ENCODE data around the gene IPO9. TPM values are rescaled to one million over a fixed set of nuclear protein-coding genes. Genes with fewer than 3 reads are reported as not detected.

Gene IPO9
- total RNA-seq, 1 experiment from 2014 or later, result 80.6 TPM

GRCh38 chr1:201914456-201915235, 85.7 kb downstream of the IPO9 start:
- no peak for ATAC-seq
- no peak for DNase-seq (ENCODE audit: low read depth, low spot score)
- H3K27me3 ChIP-seq (ENCODE audit: insufficient read depth, low read length), result no peaks in the 10 kb centered on the region
- no peaks in the 10 kb centered on the region for H3K36me3 ChIP-seq (ENCODE audit: control insufficient read depth in 1 of 2, insufficient read depth in 2 of 2, low read length in 2 of 2)
- no peak overlapping the region for H3K4me2 ChIP-seq (ENCODE audit: low read length)
- intact Hi-C loops (cut with micrococcal nuclease), result no loop called here
- H3K9me3 ChIP-seq (ENCODE audit: control insufficient read depth in 1 of 2, insufficient read depth in 1 of 2, low read depth in 1 of 2, low read length in 2 of 2), result no peaks in the 10 kb centered on the region
- no peak for TF ChIP-seq ELF1 (IDR thresholded peaks at IDR 0.05; ENCODE audit: borderline replicate concordance, low read depth)
- TF ChIP-seq EZH2 (IDR thresholded peaks at IDR 0.05), result no peak
- no peak for TF ChIP-seq POLR2AphosphoS5 (IDR thresholded peaks at IDR 0.05; ENCODE audit: low read depth, low read length)
- no peak for TF ChIP-seq JUND (IDR thresholded peaks at IDR 0.05)
- H3K9me2 ChIP-seq (ENCODE audit: insufficient read depth), result no peaks in the 10 kb centered on the region
- BruUV-seq (replicated peaks), result no TSS peak
- no peaks in the 10 kb centered on the region for H3K79me2 ChIP-seq (ENCODE audit: insufficient read depth, low read length)
- CTCF ChIA-PET, result interaction anchor here (0.8 kb wide), 1 partner anchor 19 kb away, joined by 3 read pairs; no protein-coding TSS in a partner anchor
- RAD21 ChIA-PET (ENCODE audit: low non-redundant PET in 1 of 2, low total read pairs in 2 of 2, uncharacterized antibody in 2 of 2, unreplicated experiment in 2 of 2), result no interaction called here
- H3K4me3 ChIP-seq (replicated peaks in 1 of 2; ENCODE audit: low read depth in 1 of 2, low read length in 2 of 2), result no peak overlapping the region
- no peak overlapping the region for H3K9ac ChIP-seq (ENCODE audit: low read length)
- POLR2A ChIA-PET, result no interaction called here
- H3K27ac ChIP-seq (ENCODE audit: low read depth, low read length), result no peak overlapping the region
- no peaks in the 10 kb centered on the region for H4K20me1 ChIP-seq (ENCODE audit: insufficient read depth)
- H3K4me1 ChIP-seq (ENCODE audit: control insufficient read depth in 1 of 2, insufficient read depth in 2 of 2, low read length in 2 of 2), result peaks cover 5 to 14% of the 10 kb centered on the region in 2 experiments; a peak in 3 of 4 replicates
- no peak overlapping the region for H2AFZ ChIP-seq (ENCODE audit: low read depth, low read length, poor library complexity, severe bottlenecking)

DNA sequence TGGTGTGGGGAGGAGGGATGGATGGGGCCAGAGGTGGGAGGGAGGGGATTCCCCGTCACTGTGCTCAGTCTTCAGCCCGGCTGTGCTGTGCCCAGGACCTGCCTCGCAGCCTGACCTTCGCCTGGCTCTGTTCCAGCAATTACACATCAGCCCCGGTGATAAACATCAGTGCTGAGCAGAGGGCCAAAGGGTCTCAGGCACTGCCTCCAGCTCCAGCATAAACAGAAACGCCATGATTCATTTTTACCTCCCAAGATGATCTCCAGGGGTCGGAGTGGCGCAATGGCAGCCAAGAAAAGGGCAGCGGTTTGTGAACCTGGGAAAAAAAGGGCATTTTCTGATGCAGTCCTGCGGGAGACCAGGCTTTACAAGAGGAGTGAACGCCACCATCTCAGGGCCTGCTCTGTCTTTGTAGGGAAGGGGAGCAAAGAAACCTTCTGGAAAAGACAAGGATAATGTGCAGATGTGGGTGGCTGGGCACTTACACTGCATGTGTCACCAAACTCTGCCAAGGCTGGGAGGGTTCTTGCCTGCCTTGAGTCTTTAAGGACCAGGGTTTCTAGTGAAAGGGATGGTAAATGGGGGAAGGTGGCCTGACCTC, 87.8 kb downstream of the IPO9 start:
- Histone ChIP-seq H3K4me3 (replicated peaks in 1 of 2; ENCODE audit: low read depth in 1 of 2, low read length in 2 of 2) (no peak overlapping the region), H3K36me3 (ENCODE audit: control insufficient read depth in 1 of 2, insufficient read depth in 2 of 2, low read length in 2 of 2) (no peaks in the 10 kb centered on the region), H3K79me2 (ENCODE audit: insufficient read depth, low read length) (no peaks in the 10 kb centered on the region), H3K9me2 (ENCODE audit: insufficient read depth) (no peaks in the 10 kb centered on the region), H2AFZ (ENCODE audit: low read depth, low read length, poor library complexity, severe bottlenecking) (no peak overlapping the region), H3K9me3 (ENCODE audit: control insufficient read depth in 1 of 2, insufficient read depth in 1 of 2, low read depth in 1 of 2, low read length in 2 of 2) (no peaks in the 10 kb centered on the region), H3K27me3 (ENCODE audit: insufficient read depth, low read length) (no peaks in the 10 kb centered on the region), H3K27ac (ENCODE audit: low read depth, low read length) (no peak overlapping the region), H3K4me2 (ENCODE audit: low read length) (no peak overlapping the region), H3K4me1 (ENCODE audit: control insufficient read depth in 1 of 2, insufficient read depth in 2 of 2, low read length in 2 of 2) (peaks cover 5 to 14% of the 10 kb centered on the region in 2 experiments; a peak in 3 of 4 replicates), H4K20me1 (ENCODE audit: insufficient read depth) (no peaks in the 10 kb centered on the region), H3K9ac (ENCODE audit: low read length) (no peak overlapping the region)
- intact Hi-C loops (cut with micrococcal nuclease), result no loop called here
- CTCF ChIA-PET, result no interaction called here
- BruUV-seq (replicated peaks), result no TSS peak
- TF ChIP-seq JUND (IDR thresholded peaks at IDR 0.05), result no peak
- TF ChIP-seq EZH2phosphoT487 (IDR thresholded peaks at IDR 0.05; ENCODE audit: borderline replicate concordance), result no peak
- TF ChIP-seq RAD21 (IDR thresholded peaks at IDR 0.05; ENCODE audit: low read depth), result no peak
- TF ChIP-seq POLR2A (IDR thresholded peaks at IDR 0.05; ENCODE audit: borderline replicate concordance, extremely low read depth, insufficient read depth, insufficient read length), result no peak
- TF ChIP-seq SRF (IDR thresholded peaks at IDR 0.05; ENCODE audit: low read depth), result no peak
- no peak for TF ChIP-seq EZH2 (IDR thresholded peaks at IDR 0.05)
- TF ChIP-seq SIN3A (IDR thresholded peaks at IDR 0.05; ENCODE audit: low read depth), result no peak
- TF ChIP-seq POLR2AphosphoS5 (IDR thresholded peaks at IDR 0.05; ENCODE audit: low read depth, low read length), result no peak
- TF ChIP-seq ZFX (IDR thresholded peaks at IDR 0.05), result no peak
- DNase-seq (ENCODE audit: low read depth, low spot score) (no peak), ATAC-seq (no peak)
- POLR2A ChIA-PET, result no interaction called here
- RAD21 ChIA-PET (ENCODE audit: low non-redundant PET in 1 of 2, low total read pairs in 2 of 2, uncharacterized antibody in 2 of 2, unreplicated experiment in 2 of 2), result no interaction called here
